Common myeloid progenitor, CD34-positive (primary cell): ENCODE measurements around the gene DRD2.
A peak's percentile ranks its signal among the peaks of the same experiment; 100 is the strongest.

Experiments used
- CTCF ChIA-PET: fragments of 350-600 bp; sonication (Branson Sonifier 250); formaldehyde crosslinking; loops from one replicate; lab custom pipeline; 2021; ENCODE audit warnings: antibody characterized with exemption; lab: Charles Lee
- POLR2A ChIA-PET: fragments of 350-600 bp; sonication (Branson Sonifier 250); formaldehyde crosslinking; loops from one replicate; lab custom pipeline; 2021; ENCODE audit warnings: antibody characterized with exemption; lab: Charles Lee
- DNase-seq, 3 donors: peaks; one replicate each; pipeline versions ENCODE4 v3.0.0 to v3.0.0-alpha.2; 2013
- H3K27ac ChIP-seq, 2 experiments: 1 replicate in 1 of 2; 2 replicates in 1 of 2; pipeline ENCODE4 v1.7.0; 2013; ENCODE audit warnings: inconsistent platforms in 2 of 2, low read length in 2 of 2, mild to moderate bottlenecking in 2 of 2, low read depth in 1 of 2, moderate library complexity in 1 of 2; ENCODE audit not compliant: severe bottlenecking in 2 of 2, insufficient read depth in 1 of 2, poor library complexity in 1 of 2
- H3K27me3 ChIP-seq, 5 experiments: replicated peaks in 2 of 5; 1 replicate in 3 of 5; 2 replicates in 2 of 5; pipeline versions ENCODE4 v1.6.1 to v1.7.0; 2013; ENCODE audit warnings: low read length in 4 of 5, mild to moderate bottlenecking in 2 of 5, moderate library complexity in 2 of 5, inconsistent platforms in 1 of 5; ENCODE audit not compliant: insufficient read depth in 5 of 5, control insufficient read depth in 4 of 5
- H3K36me3 ChIP-seq, 4 experiments: 1 replicate in 2 of 4; 2 replicates in 2 of 4; pipeline versions ENCODE4 v1.6.1 to v1.7.0; 2013; ENCODE audit warnings: low read length in 3 of 4, control low read depth in 1 of 4, mild to moderate bottlenecking in 1 of 4; ENCODE audit not compliant: control insufficient read depth in 4 of 4, insufficient read depth in 4 of 4
- H3K4me1 ChIP-seq, 4 experiments: 1 replicate in 3 of 4; 2 replicates in 1 of 4; pipeline versions ENCODE4 v1.6.1 to v1.7.1; 2013; ENCODE audit warnings: low read length in 3 of 4, mild to moderate bottlenecking in 3 of 4, control low read depth in 1 of 4, inconsistent platforms in 1 of 4, moderate library complexity in 1 of 4; ENCODE audit not compliant: control insufficient read depth in 4 of 4, insufficient read depth in 4 of 4; ENCODE audit errors: control extremely low read depth in 1 of 4
- H3K4me3 ChIP-seq, 7 experiments: 1 replicate in 4 of 7; 2 replicates in 3 of 7; pipeline versions ENCODE4 v1.5.1 to v1.7.0; 2013; ENCODE audit warnings: mild to moderate bottlenecking in 7 of 7, low read length in 6 of 7, moderate library complexity in 6 of 7, inconsistent platforms in 2 of 7, low read depth in 2 of 7, control low read depth in 1 of 7; ENCODE audit not compliant: insufficient read depth in 4 of 7, control insufficient read depth in 1 of 7; ENCODE audit errors: extremely low read depth in 1 of 7
- H3K9me3 ChIP-seq, 5 experiments: 1 replicate in 4 of 5; 2 replicates in 1 of 5; pipeline versions ENCODE4 v1.6.1 to v1.7.1; 2013; ENCODE audit warnings: low read length in 4 of 5, mild to moderate bottlenecking in 2 of 5, inconsistent platforms in 1 of 5, low read depth in 1 of 5, moderate library complexity in 1 of 5; ENCODE audit not compliant: control insufficient read depth in 4 of 5, insufficient read depth in 2 of 5; ENCODE audit errors: control extremely low read depth in 1 of 5
- WGBS: methylation state at CpG from one replicate; pipeline ENCODE4 v1.1.5; 2013; ENCODE audit not compliant: insufficient coverage; 5-methylcytosine and 5-hydroxymethylcytosine counted together

The DRD2 gene

DNA sequence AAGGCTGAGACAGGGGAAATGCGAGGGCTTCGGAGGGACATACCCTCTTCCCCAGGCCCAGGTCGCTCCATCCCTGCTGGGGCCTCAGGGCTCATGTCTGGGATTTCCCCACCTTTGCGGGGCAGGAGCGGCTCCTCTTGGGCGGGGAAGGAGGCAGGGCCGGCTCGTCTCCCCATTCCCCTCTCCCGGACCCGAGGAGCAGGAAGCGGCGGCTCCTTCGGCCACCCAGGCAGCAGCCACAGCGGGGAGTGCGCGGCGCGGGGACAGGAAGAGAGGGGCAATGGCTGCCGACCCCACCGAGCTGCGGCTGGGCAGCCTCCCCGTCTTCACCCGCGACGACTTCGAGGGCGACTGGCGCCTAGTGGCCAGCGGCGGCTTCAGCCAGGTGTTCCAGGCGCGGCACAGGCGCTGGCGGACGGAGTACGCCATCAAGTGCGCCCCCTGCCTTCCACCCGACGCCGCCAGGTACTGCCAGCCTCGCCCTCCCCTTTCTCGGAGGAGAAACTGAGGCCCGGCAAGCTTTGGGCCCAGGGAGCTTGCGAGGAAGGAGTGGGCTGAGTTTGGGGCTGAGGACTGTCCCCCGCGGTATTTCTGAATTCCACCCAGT is 87.5 kb downstream of the DRD2 start, which contains the start of gene ANKK1:
Gene ANKK1, plus strand, starts transcription at position 175 of the 607 bp plus-strand sequence. Its CDS starts 106 bp downstream, at position 281.
- peak within 1 kb of the TSS in 1 of 7 experiments; percentile 29 for H3K4me3 ChIP-seq
- no peak for DNase-seq
- peaks cover 0 to 2% (median 0%) of the 10 kb centered on the region in 5 experiments for H3K9me3 ChIP-seq
- no peak within 1 kb of the TSS for H3K27ac ChIP-seq
- peaks cover 14 to 40% (median 16%) of the 10 kb centered on the region in 5 experiments for H3K27me3 ChIP-seq
- H3K36me3 ChIP-seq = no peaks in the 10 kb centered on the region
- CTCF ChIA-PET = interaction anchor here (1.3 kb wide), 1 partner anchor 13 kb away, joined by 4 read pairs; no protein-coding TSS in a partner anchor
- POLR2A ChIA-PET = no interaction called here
- 17% methylated on average over 46 of the region's 46 CpGs for WGBS
- peaks cover 0 to 6% (median 2%) of the 10 kb centered on the region in 4 experiments for H3K4me1 ChIP-seq

DNA sequence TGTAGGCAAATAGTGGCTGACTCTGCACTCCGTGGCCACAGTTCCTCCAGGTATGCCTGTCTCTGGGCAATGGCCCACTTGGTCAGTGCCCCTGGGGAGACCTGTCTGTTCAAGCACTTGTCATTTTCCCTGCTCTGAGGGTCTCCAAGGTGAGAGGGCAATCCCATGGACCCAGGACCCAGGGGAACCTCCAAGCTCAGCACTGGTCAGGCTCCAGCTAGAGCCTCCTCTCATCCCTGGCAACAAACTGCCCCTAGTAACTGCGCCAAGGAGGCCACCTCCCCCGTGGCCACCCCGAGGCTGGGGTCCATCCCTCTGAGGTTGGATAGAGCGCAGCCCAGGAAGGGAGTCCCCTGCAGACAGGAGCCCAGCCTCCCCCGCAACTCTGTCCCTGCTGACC is 88.3 kb downstream of the DRD2 start:
- DNase-seq = no peak
- Histone ChIP-seq H3K36me3 (no peaks in the 10 kb centered on the region), H3K27me3 (peaks cover 14 to 40% (median 16%) of the 10 kb centered on the region in 5 experiments), H3K27ac (no peak overlapping the region), H3K4me1 (peaks cover 0 to 6% (median 2%) of the 10 kb centered on the region in 4 experiments), H3K4me3 (no peak overlapping the region), H3K9me3 (peaks cover 0 to 2% (median 0%) of the 10 kb centered on the region in 5 experiments)
- ChIA-PET POLR2A (no interaction called here), CTCF (interaction anchor here (1.3 kb wide), 1 partner anchor 14 kb away, joined by 4 read pairs; no protein-coding TSS in a partner anchor)
- whole genome bisulfite sequencing = 91% methylated on average over 5 of the region's 6 CpGs

DNA sequence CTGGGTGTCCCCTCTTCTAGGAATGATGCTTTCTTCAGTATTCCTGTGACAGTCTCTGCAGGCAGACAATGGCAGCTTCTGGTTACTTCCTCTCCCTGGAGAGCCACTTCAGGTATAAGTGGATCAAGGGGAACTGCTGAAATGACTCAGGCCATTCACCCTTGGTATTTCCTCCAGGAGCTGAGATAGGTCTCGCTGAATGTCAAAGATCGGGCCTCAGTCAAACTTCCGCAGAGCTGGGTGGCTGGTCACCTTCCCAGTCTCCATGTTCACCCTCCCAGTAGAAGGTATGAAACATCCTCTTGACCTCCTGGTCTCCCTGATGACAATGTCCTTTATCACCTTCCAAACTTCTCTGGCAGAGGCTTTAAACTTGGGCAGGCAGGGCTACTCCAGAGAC is 89.4 kb downstream of the DRD2 start:
- Histone ChIP-seq H3K27ac (no peak overlapping the region), H3K4me3 (no peak overlapping the region), H3K4me1 (peaks cover 0 to 6% (median 2%) of the 10 kb centered on the region in 4 experiments), H3K27me3 (peaks cover 10 to 40% (median 15%) of the 10 kb centered on the region in 5 experiments), H3K36me3 (no peaks in the 10 kb centered on the region), H3K9me3 (peaks cover 0 to under 1% (median 0%) of the 10 kb centered on the region in 5 experiments)
- ChIA-PET POLR2A (no interaction called here), CTCF (no interaction called here)
- no peak for DNase-seq
- 100% methylated on average over 3 of the region's 3 CpGs for WGBS

DNA sequence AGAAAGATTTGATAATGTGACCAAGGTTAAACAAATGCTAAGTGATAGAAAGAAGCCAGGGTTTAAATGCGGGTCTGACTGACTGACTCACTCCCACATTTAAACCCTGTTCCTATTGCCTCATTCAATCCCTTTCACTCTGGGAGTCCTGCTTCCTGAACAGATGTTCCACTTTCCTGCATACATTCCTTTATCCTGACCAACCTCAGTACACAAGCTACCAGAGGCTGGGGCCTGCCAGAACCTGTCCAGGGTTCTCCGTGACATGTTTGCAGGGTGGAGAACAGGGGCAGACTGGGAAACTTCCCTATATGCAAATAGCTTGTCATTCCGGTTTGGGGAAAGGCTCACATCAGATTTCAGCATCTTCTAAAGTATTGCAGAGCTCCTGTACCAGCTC is 90.6 kb downstream of the DRD2 start:
- no peak overlapping the region for H3K27ac ChIP-seq
- ChIA-PET CTCF (interaction anchor here (0.9 kb wide), 1 partner anchor 10 kb away, joined by 3 read pairs; no protein-coding TSS in a partner anchor), POLR2A (no interaction called here)
- H3K4me1 ChIP-seq = peaks cover 0 to 6% (median 2%) of the 10 kb centered on the region in 4 experiments
- 93% methylated on average over 3 of the region's 3 CpGs for WGBS
- H3K36me3 ChIP-seq = no peaks in the 10 kb centered on the region
- no peaks in the 10 kb centered on the region for H3K9me3 ChIP-seq
- no peak for DNase-seq
- H3K27me3 ChIP-seq = peaks cover 9 to 36% (median 15%) of the 10 kb centered on the region in 5 experiments
- H3K4me3 ChIP-seq = no peak overlapping the region

DNA sequence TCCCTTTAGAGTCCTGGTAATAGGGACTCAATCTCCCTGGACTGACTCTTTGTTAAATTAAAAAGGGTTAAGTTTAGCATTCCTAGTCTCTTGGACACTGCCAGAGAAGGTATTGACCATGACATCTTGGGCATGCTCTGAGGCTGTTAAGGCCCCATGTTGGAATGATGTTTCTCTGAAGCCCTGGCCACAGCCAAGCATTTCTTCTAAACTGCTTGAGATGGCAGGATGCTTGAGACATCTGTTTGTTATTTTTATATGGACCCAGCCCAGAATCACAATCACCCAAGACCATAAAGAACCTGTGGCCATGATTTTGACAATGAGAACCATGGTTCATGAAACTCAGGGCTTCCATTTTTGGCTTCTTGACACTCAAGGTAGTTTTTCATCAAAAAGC is 93.1 kb downstream of the DRD2 start:
- H3K4me1 ChIP-seq = no peaks in the 10 kb centered on the region
- ChIA-PET POLR2A (no interaction called here), CTCF (no interaction called here)
- H3K27me3 ChIP-seq = peaks cover 0 to 12% (median 8%) of the 10 kb centered on the region in 5 experiments
- H3K36me3 ChIP-seq = no peaks in the 10 kb centered on the region
- no peak overlapping the region for H3K27ac ChIP-seq
- no peak overlapping the region for H3K4me3 ChIP-seq
- DNase-seq = no peak
- no peaks in the 10 kb centered on the region for H3K9me3 ChIP-seq

DNA sequence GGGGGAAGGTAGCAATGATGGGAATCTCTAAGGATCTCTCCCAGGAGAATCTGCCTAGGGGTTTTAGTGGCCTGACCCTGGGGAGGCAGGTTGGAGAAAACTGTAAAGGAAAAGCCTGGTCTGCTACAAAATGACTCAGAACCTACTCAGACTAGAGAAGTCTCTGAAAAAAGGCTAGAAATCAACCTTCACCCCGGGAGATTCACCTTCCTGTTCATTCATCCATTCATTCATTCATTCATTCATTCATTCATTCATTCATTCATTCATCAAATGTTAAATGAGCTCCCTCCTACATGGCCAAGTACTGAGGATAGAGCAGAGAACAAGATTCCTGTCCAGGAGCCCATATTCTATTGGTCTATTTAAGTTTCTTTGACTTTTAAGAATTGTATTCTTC is 96.5 kb downstream of the DRD2 start:
- Histone ChIP-seq H3K36me3 (no peaks in the 10 kb centered on the region), H3K4me1 (peaks cover 0 to 6% (median 3%) of the 10 kb centered on the region in 4 experiments), H3K9me3 (no peaks in the 10 kb centered on the region), H3K4me3 (no peak overlapping the region), H3K27me3 (peaks cover 0 to 2% (median 0%) of the 10 kb centered on the region in 5 experiments), H3K27ac (no peak overlapping the region)
- ChIA-PET CTCF (no interaction called here), POLR2A (no interaction called here)
- DNase-seq = no peak
- WGBS = no CpG with 5 or more reads among the region's 1 CpG

DNA sequence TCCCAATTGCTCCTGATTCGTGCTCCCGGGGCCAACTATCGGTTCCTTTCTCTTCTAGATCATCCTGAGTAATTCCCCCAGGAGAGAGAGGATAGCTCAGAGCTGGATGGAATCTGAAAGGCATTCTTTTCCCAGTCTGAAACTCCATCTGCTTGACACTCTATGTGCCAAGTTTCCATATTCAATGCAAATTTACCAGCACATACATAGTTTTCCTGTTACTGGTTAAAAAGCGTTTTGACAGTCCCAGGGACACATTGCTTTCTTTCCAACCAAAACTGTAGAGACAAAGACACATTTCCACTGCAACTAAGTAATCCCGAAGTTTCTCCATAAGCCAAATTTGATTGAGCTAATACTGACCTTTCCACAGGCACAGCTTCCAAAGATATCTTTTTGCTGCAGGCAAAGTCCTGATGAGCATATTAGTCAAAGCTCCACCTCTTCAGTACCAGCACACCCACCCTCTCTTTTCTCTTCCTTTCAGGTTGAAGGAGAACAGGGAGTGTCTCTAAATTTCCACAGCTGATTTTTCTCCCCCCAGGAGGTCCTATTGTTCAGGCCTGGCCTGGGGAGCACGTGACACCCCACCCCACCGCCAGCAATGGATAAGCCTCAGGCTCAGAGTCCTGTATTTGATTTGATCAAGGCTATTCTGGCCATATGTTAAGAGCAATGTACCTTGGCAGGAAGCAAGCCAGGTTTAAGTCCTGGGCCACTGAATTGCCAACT is 97.4 kb downstream of the DRD2 start:
- Histone ChIP-seq H3K36me3 (no peaks in the 10 kb centered on the region), H3K4me3 (no peak overlapping the region), H3K27ac (no peak overlapping the region), H3K9me3 (no peaks in the 10 kb centered on the region), H3K4me1 (peaks cover 0 to 6% (median 3%) of the 10 kb centered on the region in 4 experiments), H3K27me3 (no peaks in the 10 kb centered on the region)
- ChIA-PET CTCF (interaction anchor here (1.2 kb wide), 1 partner anchor 17 kb away, joined by 3 read pairs; no protein-coding TSS in a partner anchor), POLR2A (no interaction called here)
- WGBS = 97% methylated on average over 7 of the region's 7 CpGs
- no peak for DNase-seq
